ENCODE results near the gene SPP2. TPM values are rescaled to one million over a fixed set of nuclear protein-coding genes. Genes with fewer than 3 reads are reported as not detected.

The SPP2 gene
- polyA plus RNA-seq, 3 donors: not detected

DNA sequence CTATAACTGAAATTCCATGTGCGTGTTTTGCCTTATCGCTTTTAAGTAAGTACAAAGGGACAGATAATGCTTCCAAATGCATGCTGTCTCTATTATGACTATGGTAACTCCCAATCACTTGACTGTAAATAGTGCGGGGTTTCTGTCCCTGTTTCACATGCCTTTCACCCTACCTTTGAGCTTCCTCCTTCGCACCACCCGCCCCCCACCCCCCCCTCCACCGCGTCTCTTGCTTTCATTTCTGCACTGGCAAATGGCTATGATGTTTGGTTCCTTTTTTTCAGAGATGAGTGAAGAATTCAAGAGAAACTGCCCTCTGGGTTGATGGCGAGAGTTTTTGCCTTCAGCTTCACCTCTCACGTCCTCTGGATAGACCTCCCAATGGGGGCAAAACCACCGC, 25.0 kb upstream of the SPP2 start:
- H3K9me3 ChIP-seq (replicated peaks in 1 of 2; ENCODE audit: control insufficient read depth in 1 of 2, insufficient read depth in 1 of 2, low read length in 2 of 2): peaks cover 0 to 3% of the 10 kb centered on the region in 2 donors
- H3K9ac ChIP-seq (ENCODE audit: insufficient read depth, low read length, poor library complexity, severe bottlenecking): no peak overlapping the region
- Mint-ChIP-seq H3K4me1 (peaks cover 4% of the 10 kb centered on the region), H3K36me3 (no peaks in the 10 kb centered on the region), H3K9me3 (peaks cover 2 to 14% (median 8%) of the 10 kb centered on the region in 7 donors), H3K27me3 (ENCODE audit: low read depth in 3 of 3) (peaks cover 3 to 14% (median 7%) of the 10 kb centered on the region in 3 donors), H3K27ac (no peak overlapping the region), H3K4me3 (peak overlapping the region; percentile 39 to 76)
- no peak overlapping the region for H2AFZ ChIP-seq (ENCODE audit: insufficient read depth, low read depth, low read length, poor library complexity, severe bottlenecking)
- no peaks in the 10 kb centered on the region for H3K79me2 ChIP-seq (ENCODE audit: insufficient read depth, low read length)
- no peaks in the 10 kb centered on the region for H3K27me3 ChIP-seq (ENCODE audit: control insufficient read depth in 2 of 2, insufficient read depth in 2 of 2, low read length in 2 of 2)
- DNase-seq: peak in 1 of 3 donors; percentile 7
- intact Hi-C loops (cut with micrococcal nuclease): no loop called here
- TF ChIP-seq, protein P1, sequence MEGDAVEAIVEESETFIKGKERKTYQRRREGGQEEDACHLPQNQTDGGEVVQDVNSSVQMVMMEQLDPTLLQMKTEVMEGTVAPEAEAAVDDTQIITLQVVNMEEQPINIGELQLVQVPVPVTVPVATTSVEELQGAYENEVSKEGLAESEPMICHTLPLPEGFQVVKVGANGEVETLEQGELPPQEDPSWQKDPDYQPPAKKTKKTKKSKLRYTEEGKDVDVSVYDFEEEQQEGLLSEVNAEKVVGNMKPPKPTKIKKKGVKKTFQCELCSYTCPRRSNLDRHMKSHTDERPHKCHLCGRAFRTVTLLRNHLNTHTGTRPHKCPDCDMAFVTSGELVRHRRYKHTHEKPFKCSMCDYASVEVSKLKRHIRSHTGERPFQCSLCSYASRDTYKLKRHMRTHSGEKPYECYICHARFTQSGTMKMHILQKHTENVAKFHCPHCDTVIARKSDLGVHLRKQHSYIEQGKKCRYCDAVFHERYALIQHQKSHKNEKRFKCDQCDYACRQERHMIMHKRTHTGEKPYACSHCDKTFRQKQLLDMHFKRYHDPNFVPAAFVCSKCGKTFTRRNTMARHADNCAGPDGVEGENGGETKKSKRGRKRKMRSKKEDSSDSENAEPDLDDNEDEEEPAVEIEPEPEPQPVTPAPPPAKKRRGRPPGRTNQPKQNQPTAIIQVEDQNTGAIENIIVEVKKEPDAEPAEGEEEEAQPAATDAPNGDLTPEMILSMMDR (IDR thresholded peaks at IDR 0.05): no peak
- H3K4me3 ChIP-seq (replicated peaks in 1 of 3; ENCODE audit: low read depth in 2 of 3, low read length in 3 of 3): no peak overlapping the region
- peak overlapping the region; percentile 46 for H3K4me2 ChIP-seq (replicated peaks; ENCODE audit: extremely low read depth, low read length, poor library complexity, severe bottlenecking)
- H3K4me1 ChIP-seq (ENCODE audit: control insufficient read depth in 1 of 2, insufficient read depth in 2 of 2, low read length in 2 of 2): peaks cover 0 to 4% of the 10 kb centered on the region in 2 donors
- H4K20me1 ChIP-seq (ENCODE audit: insufficient read depth, low read length): no peaks in the 10 kb centered on the region
- WGBS (ENCODE audit: insufficient coverage): 7% methylated on average over 2 of the region's 10 CpGs
- H3K27ac ChIP-seq (ENCODE audit: low read depth in 1 of 2, low read length in 2 of 2): no peak overlapping the region
- H3K36me3 ChIP-seq (replicated peaks in 1 of 2; ENCODE audit: control insufficient read depth in 1 of 2, insufficient read depth in 2 of 2, low read length in 2 of 2): no peaks in the 10 kb centered on the region

GRCh38 chr2:234025891-234026401, 24.6 kb upstream of the SPP2 start:
- H3K36me3 Mint-ChIP-seq: no peaks in the 10 kb centered on the region
- Histone ChIP-seq H3K36me3 (replicated peaks in 1 of 2; ENCODE audit: control insufficient read depth in 1 of 2, insufficient read depth in 2 of 2, low read length in 2 of 2) (no peaks in the 10 kb centered on the region), H3K27ac (ENCODE audit: low read depth in 1 of 2, low read length in 2 of 2) (no peak overlapping the region), H3K27me3 (ENCODE audit: control insufficient read depth in 2 of 2, insufficient read depth in 2 of 2, low read length in 2 of 2) (no peaks in the 10 kb centered on the region), H3K4me1 (ENCODE audit: control insufficient read depth in 1 of 2, insufficient read depth in 2 of 2, low read length in 2 of 2) (peaks cover 0 to 4% of the 10 kb centered on the region in 2 donors), H3K4me3 (replicated peaks in 1 of 3; ENCODE audit: low read depth in 2 of 3, low read length in 3 of 3) (no peak overlapping the region), H3K4me2 (replicated peaks; ENCODE audit: extremely low read depth, low read length, poor library complexity, severe bottlenecking) (peak overlapping the region; percentile 46), H3K9ac (ENCODE audit: insufficient read depth, low read length, poor library complexity, severe bottlenecking) (no peak overlapping the region), H2AFZ (ENCODE audit: insufficient read depth, low read depth, low read length, poor library complexity, severe bottlenecking) (no peak overlapping the region), H3K9me3 (replicated peaks in 1 of 2; ENCODE audit: control insufficient read depth in 1 of 2, insufficient read depth in 1 of 2, low read length in 2 of 2) (peaks cover 0 to 3% of the 10 kb centered on the region in 2 donors), H3K79me2 (ENCODE audit: insufficient read depth, low read length) (no peaks in the 10 kb centered on the region), H4K20me1 (ENCODE audit: insufficient read depth, low read length) (no peaks in the 10 kb centered on the region)
- intact Hi-C loops (cut with micrococcal nuclease): no loop called here
- H3K9me3 Mint-ChIP-seq: peaks cover 2 to 14% (median 7%) of the 10 kb centered on the region in 7 donors
- peaks cover 3 to 14% (median 7%) of the 10 kb centered on the region in 3 donors for H3K27me3 Mint-ChIP-seq (ENCODE audit: low read depth in 3 of 3)
- no peak for DNase-seq
- 35% methylated on average over 4 of the region's 5 CpGs for WGBS (ENCODE audit: insufficient coverage)
- H3K4me3 Mint-ChIP-seq: peak overlapping the region; percentile 39 to 76
- TF ChIP-seq, protein P1 (IDR thresholded peaks at IDR 0.05): no peak
- H3K4me1 Mint-ChIP-seq: peaks cover 4% of the 10 kb centered on the region
- H3K27ac Mint-ChIP-seq: no peak overlapping the region

Measured in CD14-positive monocyte (primary cell).